ENCODE results near the gene CEACAM21. TPM values are rescaled to one million over a fixed set of nuclear protein-coding genes. Genes with fewer than 3 reads are reported as not detected.

CEACAM21 gene
- total and polyA plus RNA-seq, 4 donors: 0.38 to 3.1 (median 1.6) TPM; not detected in 1

GRCh38 chr19:41616792-41617621, 41.0 kb downstream of the CEACAM21 start:
- no peak overlapping the region for H3K27ac ChIP-seq (ENCODE audit: low read depth in 1 of 2, low read length in 2 of 2)
- no peak overlapping the region for H3K4me3 ChIP-seq (ENCODE audit: low read length in 2 of 2)
- no peak for DNase-seq
- intact Hi-C loops (cut with DNase I): no loop called here
- ATAC-seq (ENCODE audit: low FRiP score): no peak
- H3K36me3 ChIP-seq (ENCODE audit: control insufficient read depth in 1 of 2, insufficient read depth in 2 of 2, low read length in 1 of 2): no peaks in the 10 kb centered on the region
- WGBS, 2 donors: 33 to 37% methylated on average over 9 of the region's 9 CpGs
- H3K9me3 ChIP-seq (ENCODE audit: control insufficient read depth, low read length): peaks cover 2% of the 10 kb centered on the region
- no peaks in the 10 kb centered on the region for H3K4me1 ChIP-seq (ENCODE audit: control insufficient read depth in 1 of 2, insufficient read depth in 2 of 2, low read length in 2 of 2)
- H3K27me3 ChIP-seq (ENCODE audit: control insufficient read depth in 1 of 2, insufficient read depth in 2 of 2, low read length in 1 of 2): no peaks in the 10 kb centered on the region

- H3K27me3 ChIP-seq (ENCODE audit: control insufficient read depth in 1 of 2, insufficient read depth in 2 of 2, low read length in 1 of 2): no peaks in the 10 kb centered on the region
- H3K9me3 ChIP-seq (ENCODE audit: control insufficient read depth, low read length): peaks cover under 1% of the 10 kb centered on the region
- WGBS, 2 donors: 64 to 77% methylated on average over 9 of the region's 9 CpGs
- H3K4me1 ChIP-seq (ENCODE audit: control insufficient read depth in 1 of 2, insufficient read depth in 2 of 2, low read length in 2 of 2): no peaks in the 10 kb centered on the region
- no peaks in the 10 kb centered on the region for H3K36me3 ChIP-seq (ENCODE audit: control insufficient read depth in 1 of 2, insufficient read depth in 2 of 2, low read length in 1 of 2)
- no peak overlapping the region for H3K27ac ChIP-seq (ENCODE audit: low read depth in 1 of 2, low read length in 2 of 2)
- no peak overlapping the region for H3K4me3 ChIP-seq (ENCODE audit: low read length in 2 of 2)
- no peak for DNase-seq
- no peak for ATAC-seq (ENCODE audit: low FRiP score)
- intact Hi-C loops (cut with DNase I): no loop called here
These were observed 42.2 kb downstream of the CEACAM21 start for GRCh38 chr19:41617941-41618730.

DNA sequence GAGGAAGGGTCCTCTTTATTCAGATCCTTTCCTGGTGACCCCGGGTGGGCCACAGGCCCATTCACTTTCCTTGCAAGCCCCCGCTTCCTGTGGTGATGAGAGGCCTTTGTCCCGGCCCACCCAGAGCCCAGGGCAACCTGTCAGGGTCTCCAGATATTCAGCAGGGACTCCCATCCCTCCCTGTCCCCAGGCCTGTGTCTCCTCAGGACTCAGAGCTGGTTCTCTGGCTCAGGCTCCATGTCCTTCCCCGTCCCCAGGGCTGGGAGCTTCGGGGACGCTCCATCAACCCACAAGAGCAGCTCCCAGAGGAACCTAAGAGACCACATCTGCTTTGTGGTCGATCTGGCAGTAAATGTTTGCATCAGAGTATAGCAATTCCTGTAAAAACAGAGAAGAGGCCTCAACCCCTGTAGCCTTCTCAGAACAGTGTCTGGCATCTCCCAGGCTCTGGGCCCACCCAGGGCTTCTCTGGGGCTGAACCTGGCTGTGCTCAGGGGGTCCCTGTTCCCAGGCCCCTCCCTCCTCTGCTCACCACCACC, 43.1 kb downstream of the CEACAM21 start:
- Histone ChIP-seq H3K4me1 (ENCODE audit: control insufficient read depth in 1 of 2, insufficient read depth in 2 of 2, low read length in 2 of 2) (no peaks in the 10 kb centered on the region), H3K9me3 (ENCODE audit: control insufficient read depth, low read length) (no peaks in the 10 kb centered on the region), H3K36me3 (ENCODE audit: control insufficient read depth in 1 of 2, insufficient read depth in 2 of 2, low read length in 1 of 2) (no peaks in the 10 kb centered on the region), H3K27ac (ENCODE audit: low read depth in 1 of 2, low read length in 2 of 2) (no peak overlapping the region), H3K27me3 (ENCODE audit: control insufficient read depth in 1 of 2, insufficient read depth in 2 of 2, low read length in 1 of 2) (no peaks in the 10 kb centered on the region), H3K4me3 (ENCODE audit: low read length in 2 of 2) (no peak overlapping the region)
- ATAC-seq (ENCODE audit: low FRiP score): no peak
- DNase-seq: no peak
- intact Hi-C loops (cut with DNase I): no loop called here
- 32 to 40% methylated on average over 7 of the region's 7 CpGs for WGBS, 2 donors

- H3K4me1 ChIP-seq (ENCODE audit: control insufficient read depth in 1 of 2, insufficient read depth in 2 of 2, low read length in 2 of 2): no peaks in the 10 kb centered on the region
- intact Hi-C loops (cut with DNase I): no loop called here
- DNase-seq: no peak
- H3K4me3 ChIP-seq (ENCODE audit: low read length in 2 of 2): no peak overlapping the region
- H3K27ac ChIP-seq (ENCODE audit: low read depth in 1 of 2, low read length in 2 of 2): no peak overlapping the region
- ATAC-seq (ENCODE audit: low FRiP score): no peak
- H3K36me3 ChIP-seq (ENCODE audit: control insufficient read depth in 1 of 2, insufficient read depth in 2 of 2, low read length in 1 of 2): no peaks in the 10 kb centered on the region
- H3K9me3 ChIP-seq (ENCODE audit: control insufficient read depth, low read length): no peaks in the 10 kb centered on the region
- no peaks in the 10 kb centered on the region for H3K27me3 ChIP-seq (ENCODE audit: control insufficient read depth in 1 of 2, insufficient read depth in 2 of 2, low read length in 1 of 2)
- 63 to 65% methylated on average over 5 of the region's 5 CpGs for WGBS, 2 donors
These were observed 44.2 kb downstream of the CEACAM21 start for GRCh38 chr19:41620171-41620570.

DNA sequence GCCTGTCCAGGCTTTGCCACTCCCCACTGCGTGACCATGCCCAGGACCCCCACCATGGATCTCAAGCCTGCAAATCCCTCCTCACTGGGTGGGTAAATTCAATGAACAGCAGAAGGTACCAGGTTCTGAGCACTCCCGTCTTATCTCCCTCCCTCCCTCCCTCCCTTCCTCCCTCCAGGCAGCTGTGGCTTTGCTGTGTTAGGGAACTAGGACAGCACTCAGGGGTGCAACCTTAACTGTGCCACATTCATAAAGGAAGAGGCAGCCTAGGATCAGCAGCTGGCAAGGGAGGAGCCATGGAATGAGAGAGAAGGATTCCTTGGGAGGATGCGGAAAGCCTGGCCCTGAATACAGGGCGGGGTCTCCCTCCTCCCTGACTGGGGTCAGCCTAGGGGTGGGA, 45.3 kb downstream of the CEACAM21 start:
- intact Hi-C loops (cut with DNase I): no loop called here
- Histone ChIP-seq H3K36me3 (ENCODE audit: control insufficient read depth in 1 of 2, insufficient read depth in 2 of 2, low read length in 1 of 2) (no peaks in the 10 kb centered on the region), H3K9me3 (ENCODE audit: control insufficient read depth, low read length) (no peaks in the 10 kb centered on the region), H3K27me3 (ENCODE audit: control insufficient read depth in 1 of 2, insufficient read depth in 2 of 2, low read length in 1 of 2) (no peaks in the 10 kb centered on the region), H3K4me1 (ENCODE audit: control insufficient read depth in 1 of 2, insufficient read depth in 2 of 2, low read length in 2 of 2) (no peaks in the 10 kb centered on the region), H3K4me3 (ENCODE audit: low read length in 2 of 2) (no peak overlapping the region), H3K27ac (ENCODE audit: low read depth in 1 of 2, low read length in 2 of 2) (no peak overlapping the region)
- WGBS, 2 donors: 55 to 56% methylated on average over 4 of the region's 4 CpGs
- ATAC-seq (ENCODE audit: low FRiP score) (no peak), DNase-seq (no peak)

- no peak for DNase-seq
These were observed 45.7 kb downstream of the CEACAM21 start for GRCh38 chr19:41621654-41622053.

GRCh38 chr19:41623360-41623759, 47.4 kb downstream of the CEACAM21 start:
- ATAC-seq (ENCODE audit: low FRiP score) (no peak), DNase-seq (no peak)
- WGBS, 2 donors: 59% methylated on average over 4 of the region's 4 CpGs
- Histone ChIP-seq H3K36me3 (ENCODE audit: control insufficient read depth in 1 of 2, insufficient read depth in 2 of 2, low read length in 1 of 2) (no peaks in the 10 kb centered on the region), H3K4me1 (ENCODE audit: control insufficient read depth in 1 of 2, insufficient read depth in 2 of 2, low read length in 2 of 2) (no peaks in the 10 kb centered on the region), H3K27ac (ENCODE audit: low read depth in 1 of 2, low read length in 2 of 2) (no peak overlapping the region), H3K4me3 (ENCODE audit: low read length in 2 of 2) (no peak overlapping the region), H3K27me3 (ENCODE audit: control insufficient read depth in 1 of 2, insufficient read depth in 2 of 2, low read length in 1 of 2) (no peaks in the 10 kb centered on the region), H3K9me3 (ENCODE audit: control insufficient read depth, low read length) (no peaks in the 10 kb centered on the region)
- intact Hi-C loops (cut with DNase I): no loop called here

More at GRCh38 chr19:41621654-41622053, 45.7 kb downstream of the CEACAM21 start:
- Histone ChIP-seq H3K4me3 (ENCODE audit: low read length in 2 of 2) (no peak overlapping the region), H3K27ac (ENCODE audit: low read depth in 1 of 2, low read length in 2 of 2) (no peak overlapping the region), H3K4me1 (ENCODE audit: control insufficient read depth in 1 of 2, insufficient read depth in 2 of 2, low read length in 2 of 2) (no peaks in the 10 kb centered on the region), H3K36me3 (ENCODE audit: control insufficient read depth in 1 of 2, insufficient read depth in 2 of 2, low read length in 1 of 2) (no peaks in the 10 kb centered on the region), H3K9me3 (ENCODE audit: control insufficient read depth, low read length) (no peaks in the 10 kb centered on the region), H3K27me3 (ENCODE audit: control insufficient read depth in 1 of 2, insufficient read depth in 2 of 2, low read length in 1 of 2) (no peaks in the 10 kb centered on the region)
- intact Hi-C loops (cut with DNase I): no loop called here
- no peak for ATAC-seq (ENCODE audit: low FRiP score)
- 52 to 58% methylated on average over 7 of the region's 7 CpGs for WGBS, 2 donors

DNA sequence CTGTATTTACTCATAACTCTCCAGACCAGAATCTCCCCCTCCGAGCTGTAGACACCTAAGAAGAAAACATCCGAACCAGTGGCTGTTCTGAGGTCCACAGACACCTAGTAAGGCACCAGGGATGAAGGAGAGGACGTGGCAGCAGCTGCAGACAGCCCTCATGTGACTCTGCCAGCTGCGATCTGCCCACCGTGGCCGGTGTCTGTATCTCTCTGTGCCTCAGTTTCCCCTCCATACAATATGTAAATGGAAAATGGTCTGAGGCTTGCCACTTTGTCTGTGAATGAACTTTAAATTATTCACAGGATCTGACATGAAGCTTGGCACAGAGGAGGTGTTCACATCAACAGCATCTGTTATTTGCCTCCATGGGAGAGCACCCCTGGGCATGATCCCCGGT, 48.5 kb downstream of the CEACAM21 start:
- peak in 1 of 2 donors; percentile 61 for DNase-seq
- WGBS, 2 donors: 63 to 76% methylated on average over 7 of the region's 7 CpGs
- Histone ChIP-seq H3K9me3 (ENCODE audit: control insufficient read depth, low read length) (no peaks in the 10 kb centered on the region), H3K27me3 (ENCODE audit: control insufficient read depth in 1 of 2, insufficient read depth in 2 of 2, low read length in 1 of 2) (no peaks in the 10 kb centered on the region), H3K36me3 (ENCODE audit: control insufficient read depth in 1 of 2, insufficient read depth in 2 of 2, low read length in 1 of 2) (no peaks in the 10 kb centered on the region), H3K27ac (ENCODE audit: low read depth in 1 of 2, low read length in 2 of 2) (no peak overlapping the region), H3K4me3 (ENCODE audit: low read length in 2 of 2) (no peak overlapping the region), H3K4me1 (ENCODE audit: control insufficient read depth in 1 of 2, insufficient read depth in 2 of 2, low read length in 2 of 2) (no peaks in the 10 kb centered on the region)
- no peak for ATAC-seq (ENCODE audit: low FRiP score)
- intact Hi-C loops (cut with DNase I): no loop called here
